Central memory CD8-positive, alpha-beta T cell (primary cell): Measurements from ENCODE around the gene SCFD2.

ENCODE experiments used
- ATAC-seq: fragments of 150-1000 bp; cut with Tn5 transposase; replicated peaks from 2 replicates; pipeline ENCODE4 v1.10.0; 2022; ENCODE audit warnings: mild to moderate bottlenecking, moderate FRiP score, moderate number of reproducible peaks; ENCODE audit not compliant: poor library complexity, severe bottlenecking; ENCODE audit errors: extremely low read depth
- DNase-seq, 2 donors: peaks; one replicate each; pipeline ENCODE4 v3.0.0; 2021; ENCODE audit warnings: low spot score in 2 of 2
- H3K27ac Mint-ChIP-seq: one replicate; pipeline ENCODE4 v1.8.0; 2022; ENCODE audit warnings: low read depth, mild to moderate bottlenecking, moderate library complexity, mixed read lengths
- H3K27me3 Mint-ChIP-seq: one replicate; pipeline ENCODE4 v1.8.0; 2022; ENCODE audit warnings: mixed read lengths
- H3K36me3 Mint-ChIP-seq: one replicate; pipeline ENCODE4 v1.8.0; 2022; ENCODE audit warnings: mild to moderate bottlenecking, moderate library complexity, mixed read lengths; ENCODE audit not compliant: insufficient read depth
- H3K4me1 Mint-ChIP-seq: one replicate; pipeline ENCODE4 v1.8.0; 2022; ENCODE audit warnings: mixed read lengths
- H3K4me3 Mint-ChIP-seq: one replicate; pipeline ENCODE4 v1.8.0; 2022; ENCODE audit warnings: mild to moderate bottlenecking, moderate library complexity, mixed read lengths
- H3K9me3 Mint-ChIP-seq: one replicate; pipeline ENCODE4 v1.8.0; 2022; ENCODE audit warnings: mixed read lengths

SCFD2 gene

DNA sequence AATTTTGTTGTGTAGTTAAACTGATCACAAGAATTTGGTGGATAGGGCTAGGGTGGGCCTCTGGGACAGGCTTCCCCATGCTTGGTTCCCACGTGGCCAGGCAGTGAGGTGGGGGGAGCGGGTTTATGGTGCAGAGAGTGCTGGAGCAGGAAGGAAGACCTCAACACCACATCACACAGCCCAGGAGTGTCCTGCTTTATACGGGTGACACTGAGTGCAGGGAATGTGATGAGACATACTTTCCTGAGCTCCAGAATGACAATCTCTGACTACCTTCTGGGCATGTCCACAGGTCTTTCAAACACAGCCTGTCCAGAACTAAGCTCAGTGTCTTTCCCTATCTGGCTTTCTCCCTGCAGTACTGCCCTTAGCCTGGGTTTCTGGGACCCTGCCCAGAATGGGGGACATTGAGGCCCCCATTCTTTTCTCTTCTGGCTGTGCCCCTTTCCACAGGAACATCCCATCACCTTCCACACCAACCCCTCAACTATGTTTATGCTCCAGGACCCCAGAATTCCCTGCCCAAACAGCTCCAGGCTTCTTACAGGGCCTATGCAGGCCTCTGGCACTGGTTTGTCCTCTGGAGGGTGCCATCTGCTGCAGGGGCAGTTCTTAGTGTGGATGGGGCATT lies 540.3 kb downstream of the SCFD2 start:
- Mint-ChIP-seq H3K36me3 (no peaks in the 10 kb centered on the region), H3K4me3 (no peak overlapping the region), H3K27ac (no peak overlapping the region), H3K27me3 (no peaks in the 10 kb centered on the region), H3K9me3 (no peaks in the 10 kb centered on the region), H3K4me1 (peaks cover 7% of the 10 kb centered on the region)
- no peak for ATAC-seq
- DNase-seq: no peak

DNA sequence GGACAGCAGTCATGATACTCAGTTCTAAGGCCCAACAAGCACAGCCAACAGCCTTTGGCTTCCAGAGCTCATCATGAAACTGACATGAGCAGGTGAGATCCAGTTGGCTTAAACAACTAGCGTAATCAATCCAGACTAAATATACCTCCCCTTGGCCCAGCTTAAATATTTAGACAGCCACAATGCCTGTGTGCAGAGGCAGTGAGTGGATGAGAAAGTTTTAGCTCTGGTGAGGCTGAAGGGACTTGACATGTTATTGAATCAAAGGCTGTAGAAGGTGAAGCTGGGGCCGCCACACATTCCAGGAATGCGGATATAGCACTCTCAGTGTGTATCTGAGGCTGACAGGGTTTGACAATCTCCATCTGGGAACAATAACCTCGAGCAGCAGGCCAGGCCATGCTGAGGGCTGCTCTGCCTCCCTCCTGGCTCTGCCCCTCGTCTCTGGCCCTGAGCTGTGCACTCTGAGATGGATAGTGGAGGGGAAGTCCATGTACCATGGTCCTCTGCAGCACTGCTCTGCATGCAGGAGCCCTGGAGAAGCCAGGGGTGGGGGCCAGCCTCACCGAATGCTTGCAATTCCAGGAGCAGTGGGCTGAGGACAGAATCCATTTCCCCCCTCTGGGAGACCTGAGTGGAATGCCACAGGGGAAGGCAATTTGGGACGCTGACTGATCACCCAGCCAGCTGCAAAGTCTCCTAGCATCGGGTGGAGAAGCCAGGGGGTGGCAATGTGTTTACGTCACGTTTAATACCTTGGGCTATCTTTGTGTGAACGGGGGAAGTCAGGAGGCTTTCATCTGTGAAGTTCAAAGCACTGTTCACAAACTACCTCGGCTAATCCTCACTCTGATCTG lies 541.0 kb downstream of the SCFD2 start:
- ATAC-seq (no peak), DNase-seq (no peak)
- Mint-ChIP-seq H3K27ac (no peak overlapping the region), H3K27me3 (no peaks in the 10 kb centered on the region), H3K4me3 (no peak overlapping the region), H3K36me3 (no peaks in the 10 kb centered on the region), H3K9me3 (no peaks in the 10 kb centered on the region), H3K4me1 (peaks cover 7% of the 10 kb centered on the region)

DNA sequence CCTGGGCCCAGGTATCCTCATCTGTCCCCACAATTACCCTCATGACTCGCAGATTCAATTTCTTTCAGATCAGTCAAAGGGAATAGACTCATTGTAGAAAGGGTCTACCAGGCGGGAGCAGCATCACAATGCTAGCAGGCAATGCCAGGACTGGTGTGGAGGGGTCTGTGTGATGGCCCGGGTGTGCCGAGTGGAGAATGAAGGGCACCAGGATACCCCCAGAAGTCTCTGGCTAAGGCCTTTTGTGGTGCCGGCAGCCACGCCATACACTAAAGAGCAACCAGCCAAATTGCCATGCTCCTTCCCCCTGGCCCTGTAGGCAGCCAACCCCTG lies 541.6 kb downstream of the SCFD2 start:
- Mint-ChIP-seq H3K27ac (no peak overlapping the region), H3K4me3 (no peak overlapping the region), H3K4me1 (peaks cover 7% of the 10 kb centered on the region), H3K9me3 (no peaks in the 10 kb centered on the region), H3K27me3 (no peaks in the 10 kb centered on the region), H3K36me3 (no peaks in the 10 kb centered on the region)
- DNase-seq (no peak), ATAC-seq (no peak)

DNA sequence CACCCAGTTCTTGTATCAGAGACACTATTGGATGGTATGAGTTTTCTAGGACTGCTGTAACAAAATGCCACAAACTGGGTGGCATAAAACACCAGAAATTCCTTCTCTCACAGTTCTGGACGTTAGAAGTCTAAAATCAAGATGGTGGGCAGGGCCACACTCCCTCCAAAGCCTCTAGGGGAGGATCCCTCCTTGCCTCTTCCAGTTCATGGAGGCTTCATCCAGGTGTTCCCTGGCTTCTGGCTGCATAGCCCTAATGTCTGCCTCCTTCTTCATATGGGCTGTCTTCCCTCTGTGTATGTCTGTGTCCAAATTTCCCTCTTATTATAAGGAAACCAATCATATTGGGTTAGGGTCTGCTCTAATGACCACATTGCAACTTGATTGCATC lies 542.2 kb downstream of the SCFD2 start:
- no peaks in the 10 kb centered on the region for H3K36me3 Mint-ChIP-seq
- H3K4me3 Mint-ChIP-seq: no peak overlapping the region
- no peaks in the 10 kb centered on the region for H3K27me3 Mint-ChIP-seq
- no peak for ATAC-seq
- no peaks in the 10 kb centered on the region for H3K9me3 Mint-ChIP-seq
- no peak for DNase-seq
- H3K4me1 Mint-ChIP-seq: peaks cover 7% of the 10 kb centered on the region
- H3K27ac Mint-ChIP-seq: no peak overlapping the region
